Fibroblast of mammary gland (primary cell): ENCODE measurements around the gene ANO10.

Experiments
- DNase-seq: peaks from one replicate; pipeline ENCODE4 v3.0.0-alpha.2; 2010; ENCODE audit warnings: low read depth
- H3K4me3 ChIP-seq: 2 replicates; pipeline ENCODE4 v1.5.1; 2011; ENCODE audit warnings: low read depth, mild to moderate bottlenecking, low read length, moderate library complexity; ENCODE audit not compliant: control insufficient read depth
- TF ChIP-seq, protein P1 (sequence below): conservative IDR thresholded peaks from 2 replicates; pipeline ENCODE4 v1.5.1; 2011; ENCODE audit warnings: low read depth, low read length, inconsistent platforms; ENCODE audit not compliant: control insufficient read depth, insufficient read depth

Gene ANO10

DNA sequence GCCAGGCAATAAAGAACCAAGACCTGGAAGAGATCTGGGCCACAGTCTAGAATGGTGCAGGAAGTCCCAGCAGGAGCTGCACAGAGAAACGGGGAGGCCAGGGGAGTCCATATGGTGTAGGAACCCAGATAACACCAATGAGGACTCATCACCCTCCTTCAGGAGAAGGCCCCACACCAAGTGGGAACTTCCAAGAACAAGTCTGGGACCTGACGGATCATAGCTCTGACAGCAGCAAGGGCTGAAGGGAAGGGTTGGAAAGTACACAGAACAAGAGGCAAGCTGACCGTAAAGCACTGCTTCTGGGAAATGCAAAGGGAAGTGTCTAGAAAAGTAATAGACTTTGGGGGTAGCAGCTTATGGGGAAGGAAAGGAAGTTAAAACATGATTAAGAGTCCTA is 34.5 kb downstream of the ANO10 start:
- TF ChIP-seq, protein P1, sequence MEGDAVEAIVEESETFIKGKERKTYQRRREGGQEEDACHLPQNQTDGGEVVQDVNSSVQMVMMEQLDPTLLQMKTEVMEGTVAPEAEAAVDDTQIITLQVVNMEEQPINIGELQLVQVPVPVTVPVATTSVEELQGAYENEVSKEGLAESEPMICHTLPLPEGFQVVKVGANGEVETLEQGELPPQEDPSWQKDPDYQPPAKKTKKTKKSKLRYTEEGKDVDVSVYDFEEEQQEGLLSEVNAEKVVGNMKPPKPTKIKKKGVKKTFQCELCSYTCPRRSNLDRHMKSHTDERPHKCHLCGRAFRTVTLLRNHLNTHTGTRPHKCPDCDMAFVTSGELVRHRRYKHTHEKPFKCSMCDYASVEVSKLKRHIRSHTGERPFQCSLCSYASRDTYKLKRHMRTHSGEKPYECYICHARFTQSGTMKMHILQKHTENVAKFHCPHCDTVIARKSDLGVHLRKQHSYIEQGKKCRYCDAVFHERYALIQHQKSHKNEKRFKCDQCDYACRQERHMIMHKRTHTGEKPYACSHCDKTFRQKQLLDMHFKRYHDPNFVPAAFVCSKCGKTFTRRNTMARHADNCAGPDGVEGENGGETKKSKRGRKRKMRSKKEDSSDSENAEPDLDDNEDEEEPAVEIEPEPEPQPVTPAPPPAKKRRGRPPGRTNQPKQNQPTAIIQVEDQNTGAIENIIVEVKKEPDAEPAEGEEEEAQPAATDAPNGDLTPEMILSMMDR: no peak

DNA sequence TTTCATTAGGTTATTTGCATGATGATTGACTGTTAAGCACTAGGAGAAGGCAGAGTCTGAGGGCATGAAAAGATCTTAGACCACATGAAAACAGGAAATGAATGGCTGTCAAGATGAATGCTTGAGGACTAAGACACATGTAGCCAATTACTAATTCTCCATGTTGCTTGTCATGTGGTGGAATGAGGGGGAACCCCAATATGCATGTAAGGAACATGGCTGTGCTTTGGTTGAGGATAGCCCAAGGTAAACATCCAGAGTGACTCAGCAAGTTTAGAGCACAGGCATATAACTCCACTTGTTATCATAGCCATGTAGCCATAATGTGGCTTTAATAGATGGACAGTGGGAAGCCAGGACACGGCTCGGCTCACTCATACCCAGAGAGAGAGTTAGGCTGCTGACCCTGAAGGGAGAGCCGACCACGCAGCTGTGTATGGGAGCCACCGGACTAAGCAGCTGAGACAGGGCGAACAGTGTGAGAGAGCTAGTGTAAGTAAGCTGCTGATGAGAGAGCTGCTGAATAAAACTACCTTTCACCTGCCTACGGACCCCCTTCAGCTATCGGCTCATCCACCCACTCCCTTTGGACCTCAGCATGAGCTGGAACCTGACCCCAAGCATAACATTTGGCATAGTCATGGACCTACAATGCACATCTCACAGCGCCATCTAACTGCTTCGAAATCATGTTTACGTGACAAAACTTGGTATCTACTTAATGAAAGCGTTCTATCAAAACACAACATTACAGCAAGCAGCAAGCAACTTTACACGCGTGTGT is 37.6 kb downstream of the ANO10 start:
- peak; percentile 48 for DNase-seq
- TF ChIP-seq, protein P1: no peak
- no peak overlapping the region for H3K4me3 ChIP-seq

More for the DNA sequence above, 34.5 kb downstream of the ANO10 start:
- H3K4me3 ChIP-seq: no peak overlapping the region
- DNase-seq: no peak

DNA sequence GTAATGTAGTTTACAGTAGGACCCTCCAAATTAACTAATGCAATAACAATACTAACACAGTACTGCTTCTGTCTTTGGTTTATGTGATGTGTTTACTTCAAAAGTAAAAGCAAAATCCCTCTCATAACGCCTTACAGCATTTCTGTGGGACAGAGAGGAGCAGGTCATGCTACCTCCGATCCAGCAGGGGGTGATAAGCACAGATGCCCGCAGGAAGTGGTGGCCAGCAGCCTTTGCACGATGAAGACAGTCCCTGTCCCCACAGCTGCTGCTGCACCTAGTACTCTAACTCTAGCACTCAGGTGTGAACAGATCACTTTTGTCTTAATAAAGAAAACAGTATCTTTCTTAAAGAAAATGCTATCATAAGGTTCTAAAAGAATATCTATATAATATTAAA is 38.3 kb downstream of the ANO10 start:
- DNase-seq: no peak
- H3K4me3 ChIP-seq: no peak overlapping the region
- TF ChIP-seq, protein P1: no peak

DNA sequence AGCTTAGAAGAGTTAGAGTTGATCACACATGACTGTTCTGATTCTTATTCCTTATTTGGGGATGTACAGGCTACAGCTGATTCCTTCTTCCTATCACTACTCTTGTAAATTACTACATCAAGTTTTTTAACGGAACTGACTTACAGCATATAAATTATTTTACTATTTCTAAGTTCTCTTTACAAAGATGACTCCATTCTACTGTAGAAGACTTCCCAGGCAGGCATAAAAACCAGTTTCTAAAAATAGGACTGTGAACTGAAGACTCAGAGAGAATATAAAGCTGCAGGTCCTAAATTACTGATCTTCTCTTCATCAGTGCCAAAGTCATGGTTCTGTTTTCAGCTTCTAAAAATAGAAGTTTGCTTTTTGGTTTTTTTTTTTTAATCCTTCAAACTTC is 38.9 kb downstream of the ANO10 start:
- TF ChIP-seq, protein P1: no peak
- no peak overlapping the region for H3K4me3 ChIP-seq
- DNase-seq: no peak

DNA sequence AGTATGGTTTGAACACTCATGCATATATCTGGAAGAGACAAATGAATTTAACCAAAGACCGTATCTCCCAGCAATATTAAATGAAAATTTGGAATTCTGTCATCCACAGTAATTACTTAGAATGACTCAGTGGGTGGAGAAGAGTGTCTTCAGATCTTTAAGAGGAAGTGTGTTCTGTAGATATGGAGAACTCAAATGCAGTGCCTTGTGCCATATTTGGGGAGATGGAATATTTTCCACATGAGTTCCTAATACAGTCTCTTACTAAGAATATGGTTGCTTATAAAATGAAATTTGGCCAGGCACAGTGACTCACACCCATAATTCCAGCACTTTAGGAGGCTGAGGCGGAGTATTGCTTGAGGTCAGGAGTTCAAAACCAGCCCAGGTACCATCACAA is 40.5 kb downstream of the ANO10 start:
- peak; percentile 54 for DNase-seq
- no peak overlapping the region for H3K4me3 ChIP-seq
- TF ChIP-seq, protein P1: no peak

DNA sequence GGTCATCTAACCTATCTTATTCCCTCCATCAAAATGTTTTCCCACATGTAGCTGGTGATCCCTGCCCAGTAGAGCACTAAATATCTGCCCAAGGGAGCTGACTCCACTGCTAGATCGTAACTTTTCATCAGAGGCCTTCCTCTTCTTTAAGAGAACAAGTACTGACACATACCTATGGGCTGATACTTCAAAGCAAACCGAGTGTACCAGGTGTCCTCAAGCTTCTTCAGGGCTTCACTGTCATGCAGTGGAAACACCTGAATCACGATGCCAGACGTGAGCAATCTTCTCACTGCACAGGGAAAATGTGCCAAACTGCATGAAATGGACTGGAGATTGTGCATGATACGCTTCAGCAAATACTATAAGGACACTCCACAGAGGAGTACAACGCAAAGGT is 41.6 kb downstream of the ANO10 start:
- DNase-seq: no peak
- TF ChIP-seq, protein P1: no peak
- H3K4me3 ChIP-seq: no peak overlapping the region
